Stimulated activated CD4-positive, alpha-beta T cell treated with anti-CD3 and anti-CD28 coated beads, Interleukin-4, amount 100 ng/mL, for 24 hours (primary cell): ENCODE results near the gene ABHD8.
A peak's percentile ranks its signal among the peaks of the same experiment; 100 is the strongest.

Experiments
- DNase-seq: peaks from one replicate; pipeline ENCODE4 v3.0.0-alpha.2; 2020

ABHD8 gene, protein sequence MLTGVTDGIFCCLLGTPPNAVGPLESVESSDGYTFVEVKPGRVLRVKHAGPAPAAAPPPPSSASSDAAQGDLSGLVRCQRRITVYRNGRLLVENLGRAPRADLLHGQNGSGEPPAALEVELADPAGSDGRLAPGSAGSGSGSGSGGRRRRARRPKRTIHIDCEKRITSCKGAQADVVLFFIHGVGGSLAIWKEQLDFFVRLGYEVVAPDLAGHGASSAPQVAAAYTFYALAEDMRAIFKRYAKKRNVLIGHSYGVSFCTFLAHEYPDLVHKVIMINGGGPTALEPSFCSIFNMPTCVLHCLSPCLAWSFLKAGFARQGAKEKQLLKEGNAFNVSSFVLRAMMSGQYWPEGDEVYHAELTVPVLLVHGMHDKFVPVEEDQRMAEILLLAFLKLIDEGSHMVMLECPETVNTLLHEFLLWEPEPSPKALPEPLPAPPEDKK

DNA sequence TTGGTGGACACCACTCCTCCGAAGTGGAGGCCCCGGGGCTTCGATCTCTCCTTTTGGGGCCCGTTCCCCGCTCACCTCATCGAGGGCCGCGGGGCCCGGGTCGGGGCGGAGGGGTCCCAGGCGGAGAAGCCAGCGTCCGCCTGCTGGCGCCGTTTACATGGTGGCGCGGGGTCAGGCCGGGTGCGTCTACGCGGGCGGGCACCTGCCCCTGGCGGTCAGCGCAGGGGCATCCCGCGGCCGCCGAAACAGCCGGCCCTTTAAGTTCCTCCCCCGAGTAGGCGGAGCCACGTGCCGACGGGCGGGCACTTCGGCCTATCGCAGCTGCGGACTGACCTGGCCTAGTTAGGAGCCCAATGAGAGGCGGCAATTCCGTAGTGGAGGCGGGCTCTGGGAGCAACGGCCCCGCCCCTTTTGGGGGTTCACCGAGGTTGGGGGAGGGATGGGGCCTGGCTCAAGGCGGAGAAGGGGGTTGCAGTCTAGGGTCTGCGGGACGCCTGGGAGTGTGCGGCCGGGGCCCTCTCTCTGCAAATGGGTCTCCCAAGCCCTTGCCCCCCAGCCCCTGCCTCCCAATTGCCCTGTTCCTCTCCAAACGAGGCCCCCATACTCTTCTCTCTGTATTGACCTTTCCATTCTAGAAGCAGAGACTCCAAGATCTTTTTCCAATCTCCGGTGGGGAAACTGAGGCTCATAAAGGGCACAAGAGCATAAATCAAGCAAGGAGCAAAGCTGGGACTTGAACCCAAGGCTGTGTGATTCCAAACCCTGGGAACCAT lies at the start of gene ABHD8:
TSS of gene ABHD8 (minus strand) at position 259 of the 773 bp plus-strand sequence. CDS start 1,809 bp downstream, outside the sequence.
- DNase-seq: peak; percentile 94

DNA sequence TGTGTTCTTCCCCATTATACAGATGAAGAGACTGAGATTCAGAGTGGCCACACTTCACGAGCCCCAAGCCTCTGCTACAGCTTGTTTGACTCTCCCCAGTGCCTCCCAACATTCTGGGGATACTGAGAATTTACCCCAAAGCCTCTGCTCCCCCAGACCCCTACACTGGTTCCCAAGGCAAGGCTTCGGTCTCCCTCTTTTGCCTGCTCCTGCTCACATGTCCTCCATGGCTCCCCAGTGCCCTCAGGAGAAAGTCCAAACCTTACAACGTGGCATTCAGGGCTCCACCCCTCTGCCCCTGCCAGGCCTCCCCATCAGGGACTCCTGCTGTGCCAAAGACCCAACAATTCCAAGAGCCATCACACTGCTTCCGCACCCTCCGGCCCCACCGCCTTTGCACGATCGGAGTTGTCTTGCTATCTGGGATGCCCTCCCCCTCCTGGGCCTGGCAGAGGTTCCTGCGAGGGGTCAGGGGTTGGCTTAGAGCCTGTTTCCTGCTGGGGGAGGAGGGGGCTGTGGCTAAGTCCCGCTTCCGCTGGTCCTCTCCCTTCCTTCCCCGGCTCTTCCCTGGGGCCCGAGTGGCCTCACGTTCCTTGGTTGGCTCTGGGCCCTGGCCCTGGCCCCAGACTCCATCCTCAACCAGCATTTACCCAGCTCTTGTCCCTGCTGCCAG lies 49.5 kb upstream of the ABHD8 start:
- DNase-seq: no peak

DNA sequence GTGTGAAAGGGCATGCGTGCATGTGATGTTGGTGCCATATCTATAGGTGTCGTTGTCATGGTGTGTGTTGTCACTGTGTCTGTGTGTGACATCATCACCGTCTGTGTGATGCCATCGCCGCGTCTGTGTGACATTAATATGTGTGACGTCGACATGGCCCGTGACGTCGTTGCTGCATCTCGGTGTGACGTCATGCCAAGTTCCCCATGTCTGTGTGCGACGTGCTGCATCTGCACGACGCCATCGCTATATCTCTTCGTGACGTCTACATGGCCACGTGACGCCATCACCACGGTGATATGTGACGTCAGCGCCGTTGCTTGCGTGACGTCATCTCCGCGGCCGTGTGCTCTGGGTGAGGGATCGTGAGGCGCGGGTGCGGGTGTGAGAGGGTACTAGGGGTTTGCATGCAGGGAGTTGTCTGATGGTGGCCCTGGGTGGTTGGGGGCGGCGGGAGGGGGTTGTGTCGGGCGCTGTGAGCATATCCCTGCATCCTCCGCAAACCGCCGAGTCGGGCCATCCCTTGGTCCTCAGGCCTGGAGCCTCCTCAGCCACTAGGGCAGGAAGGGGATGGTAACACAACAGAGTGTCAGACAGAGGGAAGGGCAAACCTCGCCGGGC lies 48.7 kb upstream of the ABHD8 start:
- no peak for DNase-seq

DNA sequence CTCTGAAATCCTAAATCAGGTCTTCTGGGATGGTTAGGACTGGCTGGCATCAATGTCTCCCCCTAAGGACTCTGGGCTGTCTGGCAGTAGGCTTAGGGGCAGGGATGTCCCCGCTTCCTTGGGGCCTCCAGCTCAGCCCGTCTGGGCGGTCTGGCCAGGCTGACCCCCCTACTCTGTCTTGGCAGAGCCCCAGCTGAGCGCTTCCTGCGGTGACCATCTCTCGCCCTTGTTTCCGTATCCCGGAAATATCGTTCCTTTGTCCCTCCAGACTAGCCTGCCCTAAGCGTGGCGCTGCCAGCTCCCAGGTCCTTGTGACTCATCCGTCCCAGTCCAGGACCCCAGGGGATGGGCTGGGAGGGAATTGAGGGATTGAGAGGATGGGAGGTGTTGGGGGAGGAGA lies 45.5 kb upstream of the ABHD8 start:
- DNase-seq: no peak

DNA sequence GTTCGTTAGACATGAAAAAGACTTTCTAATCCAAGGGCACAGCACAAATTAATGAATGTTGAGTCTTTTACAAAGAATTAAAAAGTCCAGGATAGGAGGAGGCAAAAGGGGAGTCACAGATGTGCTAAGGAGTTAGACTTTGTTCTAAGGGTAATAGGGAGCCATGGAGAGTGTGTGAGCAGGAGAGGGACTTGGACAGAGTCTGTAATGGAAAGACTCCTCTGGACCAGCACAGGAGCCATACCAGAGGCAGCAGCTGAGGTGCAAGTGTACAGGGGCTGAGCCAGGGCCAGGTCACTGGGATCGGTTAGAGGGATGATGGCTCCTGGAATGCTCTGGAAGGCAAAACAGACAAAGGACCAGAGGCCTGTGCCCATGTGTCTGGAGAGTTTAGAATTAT lies 44.7 kb upstream of the ABHD8 start:
- DNase-seq: no peak

DNA sequence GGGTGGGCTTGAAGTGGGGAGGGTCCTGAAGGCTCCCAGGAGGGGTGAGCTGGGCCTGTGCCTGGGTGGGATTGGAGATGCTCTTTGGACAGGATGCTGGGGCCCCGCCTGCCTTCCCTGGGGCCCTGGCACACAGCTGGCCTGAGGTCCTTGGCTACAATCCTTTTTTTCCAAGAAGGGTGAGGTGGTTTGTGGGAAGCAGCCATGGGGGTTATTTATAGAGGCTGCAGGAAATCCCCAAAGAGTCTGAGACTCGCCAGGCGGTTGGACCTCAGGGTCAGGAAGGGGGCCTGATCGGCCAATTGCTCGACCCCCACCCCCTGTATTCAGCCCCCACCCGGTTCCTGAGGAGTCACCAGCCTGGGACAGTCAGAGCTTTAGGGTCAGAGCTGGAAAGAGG lies 44.1 kb upstream of the ABHD8 start:
- no peak for DNase-seq

DNA sequence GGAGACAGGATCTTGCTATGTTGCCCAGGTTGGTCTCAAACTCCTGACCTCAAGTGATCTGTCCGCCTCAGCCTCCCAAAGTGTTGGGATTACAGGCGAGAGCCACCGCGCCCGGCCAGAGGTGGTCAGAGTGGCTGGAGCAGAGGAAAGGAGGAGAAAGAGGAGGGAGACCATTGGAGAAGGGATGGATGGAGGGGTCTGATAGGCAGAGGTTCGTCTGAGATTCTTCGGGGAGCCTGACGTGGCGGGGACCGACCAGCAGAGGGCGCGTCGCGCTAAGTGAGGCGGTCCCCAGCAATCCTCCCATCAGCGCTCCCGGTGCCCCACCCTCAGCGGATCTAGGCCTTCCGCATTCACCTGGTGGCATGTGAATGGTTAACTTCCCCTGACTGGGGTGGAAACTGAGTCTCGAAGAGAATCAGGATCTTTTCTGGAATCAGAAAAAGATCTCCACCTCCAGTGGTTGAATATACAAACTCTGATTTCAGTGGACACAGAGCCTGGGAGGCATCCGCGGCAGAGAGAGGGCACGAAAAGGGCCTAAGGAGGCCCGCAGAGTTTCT lies 43.0 kb upstream of the ABHD8 start:
- peak; percentile 81 for DNase-seq

DNA sequence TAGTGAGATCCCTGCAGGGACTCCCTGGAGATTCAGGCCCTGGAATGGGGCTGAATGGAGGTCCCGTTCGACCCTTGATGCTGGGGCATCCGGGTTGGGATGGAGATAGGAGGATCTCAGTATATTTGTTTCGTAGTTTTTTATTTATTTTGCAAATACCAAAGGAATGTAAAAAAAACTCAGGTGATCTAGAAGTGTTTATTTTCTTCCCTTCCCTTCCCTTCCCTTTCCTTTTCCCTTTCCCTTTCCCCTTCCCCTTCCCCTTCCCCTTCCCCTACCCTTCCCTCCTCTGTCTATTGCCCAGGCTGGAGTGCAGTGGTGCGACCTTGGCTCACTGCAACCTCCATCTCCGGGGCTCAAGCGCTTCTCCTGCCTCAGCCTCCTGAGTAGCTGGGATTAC lies 38.6 kb upstream of the ABHD8 start:
- DNase-seq: no peak

DNA sequence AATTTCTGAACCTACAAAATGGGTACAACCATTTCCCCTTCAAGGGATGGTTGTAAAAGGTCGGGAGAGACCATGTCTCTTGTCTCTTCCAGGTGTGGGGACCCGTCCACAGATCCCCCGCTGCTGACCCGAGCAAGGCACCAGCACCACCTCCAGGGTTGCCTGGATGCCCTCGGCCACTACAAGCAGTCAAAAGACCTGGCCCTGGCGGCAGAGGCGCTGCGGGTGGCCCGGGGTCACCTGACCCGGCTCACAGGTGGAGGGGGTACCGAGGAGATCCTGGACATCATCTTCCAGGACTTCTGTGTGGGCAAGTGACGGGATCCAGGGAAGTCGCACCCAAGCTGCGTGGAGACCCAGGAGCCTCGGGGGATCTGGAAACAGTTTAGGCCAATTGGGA lies 38.2 kb upstream of the ABHD8 start:
- no peak for DNase-seq

DNA sequence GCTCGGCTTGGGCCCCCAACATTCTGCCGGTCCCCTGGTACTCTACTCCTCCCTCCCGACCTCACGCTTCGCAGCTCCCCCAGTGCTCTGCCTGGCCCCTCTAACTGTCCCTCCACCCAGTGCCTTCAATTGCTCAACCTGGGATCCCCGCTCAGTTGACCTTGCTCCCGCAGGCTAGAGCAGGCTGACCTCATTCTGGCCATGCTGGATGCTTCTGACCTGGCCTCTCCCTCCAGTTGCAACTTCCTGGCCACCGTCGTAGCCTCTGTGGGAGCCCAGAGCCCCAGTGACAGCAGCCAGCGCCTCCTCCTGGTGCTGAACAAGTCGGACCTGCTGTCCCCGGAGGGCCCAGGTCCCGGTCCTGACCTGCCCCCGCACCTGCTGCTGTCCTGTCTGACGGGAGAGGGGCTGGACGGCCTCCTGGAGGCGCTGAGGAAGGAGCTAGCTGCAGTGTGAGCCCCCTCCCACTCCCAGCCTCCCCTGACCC lies 37.7 kb upstream of the ABHD8 start:
- DNase-seq: no peak

DNA sequence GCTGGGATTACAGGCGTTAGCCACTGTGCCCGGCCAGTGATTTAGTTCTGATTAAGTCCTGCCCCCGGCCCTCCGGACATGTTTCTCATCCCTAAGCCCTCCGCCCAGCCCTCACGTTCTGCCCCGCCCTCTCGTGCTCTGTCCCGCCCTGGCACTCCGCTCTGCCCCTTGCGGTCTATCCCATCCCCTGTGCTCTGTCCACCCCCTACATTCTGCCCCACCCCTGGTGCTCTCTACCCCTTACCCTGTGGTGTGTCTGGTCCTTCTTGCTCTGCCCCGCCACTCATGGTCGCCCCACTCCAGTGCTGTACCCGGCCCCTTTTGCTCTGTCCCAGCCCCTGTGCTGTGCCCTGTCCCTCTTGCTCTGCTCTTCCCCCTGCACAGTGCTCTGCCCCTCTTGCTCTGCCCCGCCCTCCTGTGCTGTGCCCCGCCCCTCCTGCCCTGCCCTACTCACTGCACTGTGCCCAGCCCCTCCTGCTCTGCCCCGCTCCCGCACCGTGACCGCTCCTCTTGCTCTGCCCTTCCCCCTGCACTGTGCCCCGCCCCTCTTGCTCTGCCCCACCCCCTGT lies 37.2 kb upstream of the ABHD8 start:
- DNase-seq: no peak

DNA sequence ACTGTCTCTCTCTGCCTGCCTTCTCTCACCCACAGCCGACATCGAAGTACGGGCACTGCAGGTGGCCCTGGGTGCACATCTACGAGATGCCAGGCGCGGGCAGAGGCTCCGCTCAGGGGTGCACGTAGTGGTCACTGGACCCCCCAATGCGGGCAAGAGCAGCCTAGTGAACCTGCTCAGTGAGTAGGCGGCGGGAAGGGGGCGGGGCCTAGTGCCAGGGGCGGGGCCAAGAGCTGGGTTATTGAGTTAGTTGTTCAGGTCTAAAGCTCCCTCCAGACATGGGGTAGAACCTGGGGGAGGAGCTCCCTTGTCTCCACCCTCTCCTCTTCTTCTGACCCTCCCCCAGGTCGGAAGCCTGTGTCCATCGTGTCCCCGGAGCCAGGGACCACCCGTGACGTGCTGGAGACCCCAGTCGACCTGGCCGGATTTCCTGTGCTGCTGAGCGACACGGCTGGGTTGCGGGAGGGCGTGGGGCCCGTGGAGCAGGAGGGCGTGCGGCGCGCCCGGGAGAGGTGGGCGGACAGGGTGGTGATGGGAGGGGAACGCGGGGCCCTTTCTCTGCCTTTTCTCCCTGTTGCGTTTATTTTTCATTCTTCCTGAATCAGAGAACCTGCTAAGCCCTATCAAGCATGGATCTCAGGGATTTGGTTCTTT lies 36.0 kb upstream of the ABHD8 start:
- DNase-seq: peak; percentile 40

DNA sequence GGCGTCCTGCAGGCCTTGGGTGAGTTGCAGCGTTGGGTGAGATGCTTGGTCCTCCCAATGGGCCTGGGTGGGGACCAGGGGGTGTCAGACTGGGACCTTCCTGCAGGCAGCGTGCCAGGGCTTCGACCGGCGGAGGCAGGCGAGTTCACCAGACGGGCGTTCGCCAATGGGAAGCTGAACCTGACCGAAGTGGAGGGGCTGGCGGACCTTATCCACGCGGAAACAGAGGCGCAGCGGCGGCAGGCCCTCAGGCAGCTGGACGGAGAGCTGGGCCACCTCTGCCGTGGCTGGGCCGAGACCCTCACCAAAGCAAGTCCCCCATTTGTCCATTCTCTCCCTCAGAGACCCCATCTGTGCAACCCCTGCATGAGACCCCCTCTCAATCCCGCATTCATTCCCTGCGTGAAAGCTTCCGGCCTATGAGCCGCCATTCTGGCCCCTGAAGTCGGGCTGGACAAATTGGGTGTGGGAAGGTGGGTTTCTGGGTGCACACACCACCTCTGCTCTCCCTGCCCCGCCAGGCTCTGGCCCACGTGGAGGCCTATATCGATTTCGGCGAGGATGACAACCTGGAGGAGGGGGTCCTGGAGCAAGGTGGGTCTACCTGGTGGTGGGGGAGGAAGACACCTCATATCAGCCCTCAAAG lies 35.3 kb upstream of the ABHD8 start:
- no peak for DNase-seq

DNA sequence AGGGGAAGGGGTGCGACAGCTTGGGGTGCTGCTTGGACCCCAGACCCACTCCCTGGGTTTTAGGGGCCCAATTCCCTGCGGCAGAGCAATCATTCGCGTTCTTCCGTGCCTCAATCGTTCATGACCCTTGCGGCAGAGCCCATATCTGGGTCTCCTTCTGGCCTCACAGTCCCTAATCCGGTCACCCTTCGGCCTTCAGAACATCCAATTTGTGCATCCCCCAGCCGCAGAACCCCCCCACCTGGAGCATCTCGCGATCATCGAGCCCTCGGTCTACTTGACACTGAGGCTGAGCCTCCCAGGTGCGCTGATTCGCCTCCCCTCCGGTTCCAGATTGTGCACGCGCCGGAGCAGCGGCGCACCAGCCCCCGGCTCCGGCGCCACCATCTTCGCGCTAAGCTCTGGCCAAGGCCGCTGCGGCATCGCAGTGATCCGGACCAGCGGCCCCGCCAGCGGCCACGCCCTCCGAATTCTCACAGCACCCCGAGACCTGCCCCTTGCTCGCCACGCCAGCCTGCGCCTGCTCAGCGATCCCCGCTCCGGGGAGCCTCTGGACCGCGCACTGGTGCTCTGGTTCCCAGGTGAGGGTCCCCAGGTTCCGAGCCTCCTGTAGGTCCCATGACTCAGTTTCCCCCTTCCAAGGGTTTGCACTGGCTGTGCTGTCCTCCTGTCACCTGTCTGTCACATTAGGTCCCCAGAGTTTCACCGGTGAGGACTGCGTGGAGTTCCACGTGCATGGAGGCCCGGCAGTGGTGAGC lies 34.6 kb upstream of the ABHD8 start:
- peak; percentile 22 for DNase-seq

DNA sequence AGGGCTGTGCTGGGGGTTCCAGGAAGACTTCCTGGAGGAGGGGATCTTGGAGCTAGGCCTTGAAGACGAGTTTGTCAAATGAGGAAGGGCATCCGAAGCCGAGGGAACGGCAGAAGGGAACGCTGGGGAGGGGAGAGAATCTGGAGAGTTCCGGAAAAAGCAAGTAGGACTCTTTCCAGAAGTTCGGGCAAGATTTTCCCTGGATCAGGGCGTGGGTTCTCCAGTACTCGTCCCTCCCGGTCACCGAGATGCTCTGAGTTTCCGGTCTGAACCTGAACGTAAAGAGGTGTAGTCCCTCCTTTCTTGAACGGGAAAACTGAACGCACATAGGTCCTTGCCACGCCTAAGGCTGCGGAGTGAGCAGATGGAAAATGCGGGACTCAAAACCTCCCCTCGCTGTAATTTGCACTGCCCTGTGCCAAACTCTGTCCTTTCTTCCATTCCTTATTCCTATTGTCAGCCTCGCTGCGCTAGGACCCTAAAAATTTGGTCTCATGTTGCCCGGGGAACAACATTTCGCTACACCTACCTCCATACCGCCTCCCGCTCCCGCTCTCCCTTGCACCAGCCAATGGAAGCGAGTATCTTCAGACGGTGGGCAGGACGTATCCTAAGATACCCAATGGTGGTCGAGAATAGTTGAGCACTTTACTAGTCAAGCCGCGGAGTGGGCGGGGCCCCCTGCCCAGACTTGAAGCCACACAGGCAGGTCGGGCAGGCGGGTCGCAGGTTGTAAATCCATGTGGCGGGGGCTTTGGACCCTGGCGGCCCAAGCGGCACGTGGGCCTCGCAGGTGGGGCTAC lies 33.8 kb upstream of the ABHD8 start, which contains the start of gene GTPBP3:
TSS of gene GTPBP3 (plus strand) at position 682 of the 803 bp plus-strand sequence. CDS start at position 741, 59 bp downstream.
- DNase-seq: peak; percentile 98

DNA sequence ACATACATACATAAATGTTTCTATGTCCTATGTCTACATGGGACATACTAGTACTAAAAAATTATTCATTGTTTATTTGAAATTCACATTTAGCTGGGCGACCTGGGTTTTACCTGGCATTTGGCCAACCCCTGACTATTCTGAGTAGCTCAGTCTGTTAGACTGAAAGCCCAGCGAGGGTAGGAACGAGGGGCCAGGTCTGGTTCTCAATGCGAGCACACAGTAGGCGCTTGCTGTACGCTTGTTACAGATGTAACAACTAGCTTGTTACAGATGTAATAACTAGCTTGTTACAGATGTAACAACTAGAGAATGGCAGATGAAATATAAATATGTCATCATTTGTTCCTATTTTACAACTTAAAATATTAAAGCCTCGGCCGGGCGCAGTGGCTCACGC lies 32.4 kb upstream of the ABHD8 start:
- no peak for DNase-seq

DNA sequence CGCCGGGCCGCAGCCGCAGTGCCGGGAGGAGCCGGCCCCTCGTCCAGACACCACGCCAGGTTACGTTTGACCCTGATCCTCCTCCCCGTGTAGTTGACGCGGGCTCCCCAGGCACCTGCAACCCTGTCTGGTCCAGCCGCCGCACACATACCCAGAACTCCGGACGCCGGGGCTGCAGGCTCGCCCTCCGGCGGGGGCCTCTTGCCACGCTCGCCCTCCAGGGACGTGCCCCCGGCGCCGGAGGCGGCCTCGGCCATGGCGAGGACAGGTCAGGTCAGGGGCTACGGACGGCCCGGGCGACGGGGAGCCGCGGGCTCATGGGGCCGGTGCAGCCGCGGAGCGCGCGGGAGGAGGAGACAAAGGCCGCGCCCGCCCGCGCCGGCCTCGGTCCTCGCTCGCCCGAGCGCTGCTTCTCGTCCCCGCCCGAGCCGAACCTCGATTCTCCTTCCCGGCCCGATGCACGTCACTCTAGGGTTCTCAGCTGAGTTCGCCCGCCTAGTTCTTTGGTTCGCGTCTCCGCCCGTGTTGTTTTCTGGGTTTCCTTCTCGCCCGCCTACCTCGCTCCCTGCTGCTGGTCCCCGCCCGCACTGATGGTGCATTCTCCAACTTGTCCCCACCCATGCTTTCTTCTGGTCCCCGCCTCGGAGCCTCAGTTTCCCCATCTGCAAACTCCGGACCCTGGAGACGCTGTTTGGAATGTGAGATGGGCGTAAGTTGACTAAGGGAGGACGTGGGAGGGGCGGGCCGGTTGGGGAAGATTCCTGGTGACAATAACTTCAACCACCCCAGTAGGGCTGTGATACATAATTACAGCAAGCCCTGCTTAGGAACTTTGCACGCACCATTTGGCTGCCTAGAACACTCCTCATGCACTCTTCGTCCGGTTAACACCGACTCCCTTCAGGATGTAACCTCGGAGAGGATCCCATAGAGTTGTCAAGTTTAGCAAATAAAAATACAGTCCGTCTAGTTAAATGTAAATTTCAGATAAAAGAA lies 31.5 kb upstream of the ABHD8 start, which contains the start of gene ANO8:
TSS of gene ANO8 (minus strand) at position 442 of the 996 bp plus-strand sequence. CDS start at position 257, 185 bp downstream.
- peak; percentile 96 for DNase-seq
